ENCODE measurements around the gene CRACR2A. TPM values are rescaled to one million over a fixed set of nuclear protein-coding genes. Genes with fewer than 3 reads are reported as not detected.

CRACR2A gene
- total and polyA plus RNA-seq, 3 donors from 2014 or later: 3.1 to 5.0 (median 4.0) TPM

- H3K36me3 ChIP-seq (ENCODE audit: low read depth, missing control alignments): no peaks in the 10 kb centered on the region
- H3K27ac ChIP-seq: peak overlapping the region; percentile 40 to 71
- TF ChIP-seq, protein P1, sequence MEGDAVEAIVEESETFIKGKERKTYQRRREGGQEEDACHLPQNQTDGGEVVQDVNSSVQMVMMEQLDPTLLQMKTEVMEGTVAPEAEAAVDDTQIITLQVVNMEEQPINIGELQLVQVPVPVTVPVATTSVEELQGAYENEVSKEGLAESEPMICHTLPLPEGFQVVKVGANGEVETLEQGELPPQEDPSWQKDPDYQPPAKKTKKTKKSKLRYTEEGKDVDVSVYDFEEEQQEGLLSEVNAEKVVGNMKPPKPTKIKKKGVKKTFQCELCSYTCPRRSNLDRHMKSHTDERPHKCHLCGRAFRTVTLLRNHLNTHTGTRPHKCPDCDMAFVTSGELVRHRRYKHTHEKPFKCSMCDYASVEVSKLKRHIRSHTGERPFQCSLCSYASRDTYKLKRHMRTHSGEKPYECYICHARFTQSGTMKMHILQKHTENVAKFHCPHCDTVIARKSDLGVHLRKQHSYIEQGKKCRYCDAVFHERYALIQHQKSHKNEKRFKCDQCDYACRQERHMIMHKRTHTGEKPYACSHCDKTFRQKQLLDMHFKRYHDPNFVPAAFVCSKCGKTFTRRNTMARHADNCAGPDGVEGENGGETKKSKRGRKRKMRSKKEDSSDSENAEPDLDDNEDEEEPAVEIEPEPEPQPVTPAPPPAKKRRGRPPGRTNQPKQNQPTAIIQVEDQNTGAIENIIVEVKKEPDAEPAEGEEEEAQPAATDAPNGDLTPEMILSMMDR (IDR thresholded peaks at IDR 0.05): no peak
- TF ChIP-seq POLR2A (IDR thresholded peaks at IDR 0.05): no peak
- peak; percentile 29 for DNase-seq
- no peaks in the 10 kb centered on the region for H3K4me1 ChIP-seq
- no peaks in the 10 kb centered on the region for H3K27me3 ChIP-seq
- no peak overlapping the region for H3K4me3 ChIP-seq
- 40 to 46% methylated on average over 4 of the region's 4 CpGs for WGBS, 2 donors
- intact Hi-C loops (cut with DNase I; ENCODE audit: low total_unique reads): no loop called here
- no peaks in the 10 kb centered on the region for H3K9me3 ChIP-seq
These were observed 48.2 kb downstream of the CRACR2A start for GRCh38 chr12:3704512-3705353.

DNA sequence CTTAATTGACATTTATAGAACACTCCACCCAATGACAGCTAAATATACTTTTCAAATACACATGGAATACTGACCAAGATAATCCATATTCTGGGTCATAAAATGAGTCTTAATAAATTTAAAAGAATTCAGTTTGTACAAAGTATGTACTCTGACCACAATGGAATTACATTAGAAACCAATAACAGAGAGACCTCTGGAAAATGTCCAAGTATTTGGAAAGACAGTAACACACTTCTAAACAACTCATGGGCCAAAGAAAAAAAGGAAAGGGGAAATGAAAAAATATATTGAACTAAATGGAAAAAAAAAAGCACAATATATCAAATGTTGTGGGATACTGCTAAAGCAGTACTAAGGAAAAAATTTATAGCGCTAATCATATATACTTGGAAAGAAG lies 52.0 kb downstream of the CRACR2A start:
- 96% methylated on average over 1 of the region's 1 CpG for WGBS, 2 donors
- Histone ChIP-seq H3K36me3 (ENCODE audit: low read depth, missing control alignments) (no peaks in the 10 kb centered on the region), H3K4me3 (no peak overlapping the region), H3K27ac (no peak overlapping the region), H3K27me3 (no peaks in the 10 kb centered on the region), H3K4me1 (peaks cover 7% of the 10 kb centered on the region), H3K9me3 (no peaks in the 10 kb centered on the region)
- no peak for DNase-seq
- TF ChIP-seq POLR2A (IDR thresholded peaks at IDR 0.05): no peak
- TF ChIP-seq, protein P1 (IDR thresholded peaks at IDR 0.05): no peak
- intact Hi-C loops (cut with DNase I; ENCODE audit: low total_unique reads): no loop called here

DNA sequence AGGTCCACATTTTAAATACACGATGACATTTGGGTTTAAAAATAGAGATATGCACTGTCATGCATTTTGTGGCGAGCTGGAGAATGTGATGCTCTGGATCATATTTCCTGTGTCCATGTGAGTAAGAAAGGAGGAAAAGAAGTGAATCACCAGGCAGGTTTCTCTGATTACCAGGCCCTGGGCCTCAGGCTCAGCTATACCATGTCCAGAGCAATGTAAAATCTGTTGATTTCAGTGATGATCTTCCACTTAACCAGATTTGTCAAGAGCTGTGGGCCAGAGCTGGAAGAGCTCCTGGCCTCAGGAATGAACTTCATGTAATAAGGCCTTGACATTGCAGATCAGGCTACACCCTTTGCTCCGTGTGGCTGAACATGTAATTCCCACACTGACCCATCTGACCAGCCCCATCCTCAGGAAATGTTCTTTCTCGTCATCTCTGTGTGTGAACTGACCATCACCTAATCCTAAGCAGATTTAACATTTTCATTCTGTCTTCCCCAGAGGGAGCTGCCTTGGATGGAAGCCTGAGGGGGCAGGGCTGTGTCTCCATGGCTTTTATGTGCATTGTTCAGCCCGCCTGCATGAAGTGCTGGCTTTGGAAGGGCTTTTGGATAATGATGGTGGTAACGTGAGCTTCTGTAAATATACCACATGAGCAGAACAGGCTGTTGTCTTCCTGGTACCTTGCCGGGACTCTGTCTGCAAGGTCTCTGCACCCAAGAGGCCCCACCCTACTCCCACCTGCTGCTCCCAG lies 54.5 kb downstream of the CRACR2A start:
- Histone ChIP-seq H3K9me3 (no peaks in the 10 kb centered on the region), H3K4me3 (no peak overlapping the region), H3K27ac (peak overlapping the region in 1 of 2 donors; percentile 26), H3K27me3 (no peaks in the 10 kb centered on the region), H3K4me1 (peaks cover 7% of the 10 kb centered on the region), H3K36me3 (ENCODE audit: low read depth, missing control alignments) (no peaks in the 10 kb centered on the region)
- TF ChIP-seq, protein P1 (IDR thresholded peaks at IDR 0.05): no peak
- no peak for TF ChIP-seq POLR2A (IDR thresholded peaks at IDR 0.05)
- DNase-seq: peak; percentile 42
- WGBS, 2 donors: 40 to 53% methylated on average over 7 of the region's 7 CpGs
- intact Hi-C loops (cut with DNase I; ENCODE audit: low total_unique reads): no loop called here

DNA sequence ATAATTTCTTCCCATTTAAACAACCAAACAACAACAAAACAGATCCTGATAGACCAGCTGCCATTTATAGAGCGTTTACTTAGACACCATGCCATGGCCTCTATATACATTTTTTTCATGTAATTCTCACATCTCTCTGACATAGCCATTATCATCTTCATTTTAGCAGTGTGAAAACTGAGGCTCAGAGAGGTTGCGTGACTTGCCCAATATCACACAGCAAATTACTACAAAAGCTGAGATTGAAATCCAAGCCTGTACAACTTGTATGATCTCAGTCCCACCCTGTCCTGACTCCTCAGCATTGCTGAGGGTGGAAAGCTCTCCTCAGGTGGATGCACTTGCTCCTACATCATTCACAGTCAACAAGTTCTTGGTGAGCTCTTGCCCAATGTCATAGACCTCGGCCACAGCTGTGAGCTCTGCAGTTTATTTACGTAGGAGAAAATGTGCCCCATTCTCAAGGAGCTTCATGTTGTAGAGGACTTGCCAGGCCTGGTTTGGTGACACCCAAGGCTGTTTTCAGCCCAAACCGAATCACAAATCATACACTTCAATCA lies 55.5 kb downstream of the CRACR2A start:
- WGBS, 2 donors: 86 to 94% methylated on average over 4 to 5 of the region's 5 CpGs
- Histone ChIP-seq H3K27me3 (no peaks in the 10 kb centered on the region), H3K36me3 (ENCODE audit: low read depth, missing control alignments) (no peaks in the 10 kb centered on the region), H3K4me1 (peaks cover 7% of the 10 kb centered on the region), H3K4me3 (no peak overlapping the region), H3K9me3 (no peaks in the 10 kb centered on the region), H3K27ac (no peak overlapping the region)
- DNase-seq: no peak
- intact Hi-C loops (cut with DNase I; ENCODE audit: low total_unique reads): no loop called here
- TF ChIP-seq POLR2A (IDR thresholded peaks at IDR 0.05): no peak
- TF ChIP-seq, protein P1 (IDR thresholded peaks at IDR 0.05): no peak
